ENCODE data around the gene RAB40C.

The RAB40C gene

GRCh38 chr16:634051-634670 lies 44.3 kb downstream of the RAB40C start:
- DNase-seq: no peak

GRCh38 chr16:634996-635395 lies 45.1 kb downstream of the RAB40C start:
- DNase-seq: no peak

GRCh38 chr16:635573-636205 lies 45.8 kb downstream of the RAB40C start:
- no peak for DNase-seq

- DNase-seq: peak; percentile 91
These were observed 46.6 kb downstream of the RAB40C start, which contains the start of gene METTL26 for GRCh38 chr16:636206-637080. Gene METTL26 (minus strand): TSS chr16:636305. CDS start chr16:636290, 15 bp downstream.

GRCh38 chr16:637081-638018 lies 47.5 kb downstream of the RAB40C start:
- DNase-seq: peak; percentile 92

- DNase-seq: no peak
These were observed 48.2 kb downstream of the RAB40C start for GRCh38 chr16:638034-638543.

- no peak for DNase-seq
These were observed 49.0 kb downstream of the RAB40C start for GRCh38 chr16:638836-639235.

- DNase-seq: no peak
These were observed 50.7 kb downstream of the RAB40C start for GRCh38 chr16:640614-641013.

- peak; percentile 78 for DNase-seq
These were observed 51.7 kb downstream of the RAB40C start, which contains the start of gene MCRIP2 for GRCh38 chr16:641326-642188. Gene MCRIP2 (plus strand): TSS chr16:641828. CDS start chr16:641992, 164 bp downstream.

GRCh38 chr16:642189-643049 lies 52.6 kb downstream of the RAB40C start:
- DNase-seq: peak; percentile 46

- no peak for DNase-seq
These were observed 53.1 kb downstream of the RAB40C start for GRCh38 chr16:643050-643368.

- DNase-seq: no peak
These were observed 54.7 kb downstream of the RAB40C start for GRCh38 chr16:644556-644955.

- DNase-seq: no peak
These were observed 56.2 kb downstream of the RAB40C start for GRCh38 chr16:645852-646678.

GRCh38 chr16:646679-647172 lies 56.9 kb downstream of the RAB40C start:
- DNase-seq: no peak

- no peak for DNase-seq
These were observed 57.5 kb downstream of the RAB40C start for GRCh38 chr16:647173-647902.

- DNase-seq: peak; percentile 50
These were observed 58.4 kb downstream of the RAB40C start for GRCh38 chr16:648071-648780.

- peak; percentile 91 for DNase-seq
These were observed 59.1 kb downstream of the RAB40C start, which contains the start of gene WDR90 for GRCh38 chr16:648781-649589. Gene WDR90 (plus strand): TSS chr16:649365. CDS start chr16:649417, 52 bp downstream.
